ENCODE measurements around the gene HYAL1.
"Not testable (repeated sequence)": the region's sequence is repeated elsewhere in the genome, so short reads cannot be mapped to it uniquely, and the experiment has no call there.

The HYAL1 gene

GRCh38 chr3:50274371-50275104 lies 28.8 kb downstream of the HYAL1 start:
- DNase-seq (ENCODE audit: low spot score), result peak; percentile 60

- no peak for DNase-seq (ENCODE audit: low spot score)
These were observed 29.7 kb downstream of the HYAL1 start for GRCh38 chr3:50273689-50274065.

DNA sequence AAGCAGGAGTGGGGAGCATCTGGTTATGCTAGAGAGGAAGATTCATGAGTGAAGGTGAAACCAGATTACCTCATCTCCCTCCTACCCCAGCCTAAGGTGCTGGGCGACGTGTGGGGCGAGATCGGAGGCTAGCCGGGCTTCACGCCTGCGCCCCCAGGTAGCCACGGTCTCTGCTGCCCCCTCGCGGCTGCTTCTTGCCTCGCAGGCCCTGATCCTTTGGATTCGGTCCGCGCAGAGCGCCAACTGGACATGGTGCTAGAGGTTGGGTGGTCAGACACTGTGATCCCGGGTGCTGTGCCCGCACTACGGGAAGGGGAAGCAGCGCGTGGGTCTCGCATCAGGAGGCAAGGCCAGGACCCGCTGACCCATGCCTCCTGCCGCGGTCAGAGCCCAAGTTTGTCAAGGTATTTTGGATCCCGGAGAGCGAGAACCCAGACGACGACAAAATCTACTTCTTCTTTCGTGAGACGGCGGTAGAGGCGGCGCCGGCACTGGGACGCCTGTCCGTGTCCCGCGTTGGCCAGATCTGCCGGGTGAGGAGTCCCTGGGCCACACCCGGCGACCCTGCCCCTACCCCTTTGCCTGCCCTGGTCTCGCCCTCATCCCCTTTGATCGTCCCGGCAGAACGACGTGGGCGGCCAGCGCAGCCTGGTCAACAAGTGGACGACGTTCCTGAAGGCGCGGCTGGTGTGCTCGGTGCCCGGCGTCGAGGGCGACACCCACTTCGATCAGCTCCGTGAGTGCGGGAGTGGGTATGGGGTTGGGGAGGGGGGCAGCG lies 30.3 kb downstream of the HYAL1 start:
- DNase-seq (ENCODE audit: low spot score), result peak; percentile 68

GRCh38 chr3:50272538-50272910 lies 30.9 kb downstream of the HYAL1 start:
- DNase-seq (ENCODE audit: low spot score), result not testable (repeated sequence)

DNA sequence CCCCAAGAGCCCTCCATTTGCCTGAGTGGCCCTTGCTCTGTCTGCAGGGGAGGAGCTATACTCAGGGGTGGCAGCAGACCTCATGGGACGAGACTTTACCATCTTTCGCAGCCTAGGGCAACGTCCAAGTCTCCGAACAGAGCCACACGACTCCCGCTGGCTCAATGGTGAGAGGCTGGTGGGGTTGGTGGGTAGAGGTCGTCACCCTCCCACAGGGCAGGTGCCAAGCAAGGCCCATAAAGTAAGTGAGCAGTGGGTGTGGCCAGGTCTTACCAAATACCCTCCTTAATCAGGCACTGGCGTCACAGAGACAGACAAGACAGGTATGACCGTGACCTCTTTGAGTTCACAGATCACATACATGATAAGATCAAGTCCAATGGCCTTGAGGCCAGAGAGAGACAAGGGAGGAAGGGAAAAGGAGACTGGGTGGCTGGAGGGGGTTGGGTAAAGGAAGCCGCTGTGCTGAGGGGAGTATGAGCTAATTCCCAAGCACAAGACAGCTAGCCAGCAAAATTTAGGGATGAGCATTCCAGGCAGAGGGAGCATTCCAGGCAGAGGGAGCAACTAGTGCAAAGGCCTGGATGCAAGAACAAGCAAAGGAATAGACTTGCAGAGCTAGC lies 31.9 kb downstream of the HYAL1 start:
- no peak for DNase-seq (ENCODE audit: low spot score)

DNA sequence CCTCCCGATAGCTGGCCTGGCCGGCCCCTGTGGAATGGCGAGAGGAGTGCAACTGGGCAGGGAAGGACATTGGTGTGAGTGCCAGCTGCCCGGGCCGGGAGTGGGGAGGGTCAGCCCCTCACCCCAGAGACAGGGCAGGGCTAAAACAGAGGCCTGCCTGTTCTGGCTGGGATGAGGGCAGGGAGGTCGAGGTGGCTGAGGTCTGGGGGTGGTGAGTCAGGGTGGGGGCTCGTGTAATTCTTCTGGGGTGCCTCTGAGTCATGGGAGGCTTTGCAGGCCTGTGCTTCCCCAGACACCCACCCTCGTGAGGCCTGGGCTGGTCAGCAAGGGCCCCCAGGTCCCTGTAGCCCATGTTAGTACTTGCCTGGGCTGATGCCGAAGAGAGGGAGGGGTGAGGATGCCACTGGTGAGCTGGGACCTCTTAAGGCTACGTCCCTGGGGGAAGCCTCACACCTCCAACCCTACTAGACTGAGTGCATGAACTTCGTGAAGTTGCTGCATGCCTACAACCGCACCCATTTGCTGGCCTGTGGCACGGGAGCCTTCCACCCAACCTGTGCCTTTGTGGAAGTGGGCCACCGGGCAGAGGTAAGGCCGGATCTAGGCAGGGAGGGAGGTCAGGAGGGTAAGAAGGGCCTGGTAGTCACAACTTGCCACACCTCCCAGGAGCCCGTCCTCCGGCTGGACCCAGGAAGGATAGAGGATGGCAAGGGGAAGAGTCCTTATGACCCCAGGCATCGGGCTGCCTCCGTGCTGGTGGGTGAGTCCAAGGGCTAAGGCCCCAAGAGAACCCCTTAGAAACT lies 32.8 kb downstream of the HYAL1 start:
- DNase-seq (ENCODE audit: low spot score), result no peak

GRCh38 chr3:50269977-50270413 lies 33.4 kb downstream of the HYAL1 start:
- no peak for DNase-seq (ENCODE audit: low spot score)

DNA sequence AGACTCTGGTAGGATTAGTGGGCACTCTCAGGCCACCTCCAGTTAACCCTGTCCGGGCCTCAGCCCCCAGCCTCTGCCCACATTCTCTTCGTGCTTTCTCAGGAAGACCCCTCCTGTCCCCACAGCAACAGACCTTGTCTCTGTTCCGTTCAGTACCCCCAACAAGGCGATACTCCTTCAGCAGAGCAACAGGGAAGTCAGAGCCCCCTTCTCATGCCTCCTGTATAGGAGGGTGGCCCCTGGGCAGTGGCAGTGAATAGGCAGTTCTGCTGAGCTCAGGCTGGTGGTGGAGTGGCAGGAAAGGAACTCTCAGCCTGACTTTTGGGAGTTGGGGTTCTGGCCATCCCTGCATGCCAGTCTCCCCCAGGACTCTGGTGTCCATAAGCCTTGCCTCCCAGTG lies 33.9 kb downstream of the HYAL1 start:
- DNase-seq (ENCODE audit: low spot score), result no peak

DNA sequence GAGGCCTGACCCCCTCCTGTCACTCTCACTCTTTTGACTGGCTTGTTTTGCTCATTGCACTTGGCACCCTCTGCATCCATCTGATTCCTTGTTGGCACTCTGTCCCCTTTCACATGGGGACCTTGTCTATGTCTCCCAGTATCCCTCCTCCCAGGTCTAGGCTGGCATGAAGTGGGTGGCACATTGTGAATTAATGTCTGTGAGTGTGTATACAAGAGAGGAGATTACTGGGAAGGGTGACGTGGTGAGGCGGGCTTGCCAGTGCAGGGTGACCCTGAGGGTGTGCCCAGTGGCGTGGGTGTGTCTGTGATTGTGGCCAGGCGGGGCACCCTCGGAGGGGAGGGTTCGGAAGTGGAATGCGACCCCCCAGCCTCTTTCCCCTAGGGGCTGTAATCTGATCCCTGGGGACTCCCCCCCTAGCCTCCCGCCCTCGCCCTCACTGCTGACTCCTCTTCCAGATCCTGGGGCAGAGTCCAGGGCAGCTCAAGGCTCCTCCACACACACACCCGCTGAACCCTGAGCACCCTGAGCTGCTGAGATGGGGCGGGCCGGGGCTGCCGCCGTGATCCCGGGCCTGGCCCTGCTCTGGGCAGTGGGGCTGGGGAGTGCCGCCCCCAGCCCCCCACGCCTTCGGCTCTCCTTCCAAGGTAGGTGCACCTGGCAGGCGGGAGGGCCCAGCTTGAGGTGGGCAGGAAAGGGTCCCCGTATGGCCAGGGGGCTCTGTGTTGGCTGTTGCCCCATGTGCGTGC lies 34.5 kb downstream of the HYAL1 start, which contains the start of gene SEMA3B:
Gene SEMA3B, plus strand, starts transcription at position 445 of the 749 bp plus-strand sequence. Its CDS starts 94 bp downstream, at position 539.
- no peak for DNase-seq (ENCODE audit: low spot score)

GRCh38 chr3:50268276-50268675 lies 35.1 kb downstream of the HYAL1 start:
- DNase-seq (ENCODE audit: low spot score), result no peak

- no peak for DNase-seq (ENCODE audit: low spot score)
These were observed 36.0 kb downstream of the HYAL1 start for GRCh38 chr3:50267280-50267913.

GRCh38 chr3:50266836-50267235 lies 36.5 kb downstream of the HYAL1 start:
- no peak for DNase-seq (ENCODE audit: low spot score)

- no peak for DNase-seq (ENCODE audit: low spot score)
These were observed 37.4 kb downstream of the HYAL1 start for GRCh38 chr3:50266017-50266416.

DNA sequence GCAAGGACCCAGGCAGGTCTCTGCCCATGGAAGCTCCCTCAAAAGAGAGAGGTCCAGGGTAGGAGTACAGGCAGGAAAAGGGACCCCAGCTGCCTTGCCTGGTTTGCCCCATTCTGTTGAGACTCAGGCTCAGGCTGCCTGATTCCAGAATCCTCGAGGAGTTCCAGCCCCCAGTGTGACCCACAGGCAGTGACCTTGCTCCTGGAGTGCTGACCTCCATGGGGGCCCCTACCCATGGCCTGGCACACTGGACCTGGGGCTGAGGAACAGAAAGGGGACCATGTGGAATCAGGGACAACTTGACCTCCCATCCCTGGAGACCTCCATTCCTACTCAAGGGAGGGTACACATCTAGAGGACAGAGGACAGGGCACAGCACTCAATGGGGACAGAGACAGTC lies 37.8 kb downstream of the HYAL1 start:
- no peak for DNase-seq (ENCODE audit: low spot score)

GRCh38 chr3:50264964-50265485 lies 38.3 kb downstream of the HYAL1 start:
- DNase-seq (ENCODE audit: low spot score), result no peak

GRCh38 chr3:50264383-50264963 lies 38.9 kb downstream of the HYAL1 start:
- DNase-seq (ENCODE audit: low spot score), result peak; percentile 72

- no peak for DNase-seq (ENCODE audit: low spot score)
These were observed 39.6 kb downstream of the HYAL1 start for GRCh38 chr3:50263478-50264382.

DNA sequence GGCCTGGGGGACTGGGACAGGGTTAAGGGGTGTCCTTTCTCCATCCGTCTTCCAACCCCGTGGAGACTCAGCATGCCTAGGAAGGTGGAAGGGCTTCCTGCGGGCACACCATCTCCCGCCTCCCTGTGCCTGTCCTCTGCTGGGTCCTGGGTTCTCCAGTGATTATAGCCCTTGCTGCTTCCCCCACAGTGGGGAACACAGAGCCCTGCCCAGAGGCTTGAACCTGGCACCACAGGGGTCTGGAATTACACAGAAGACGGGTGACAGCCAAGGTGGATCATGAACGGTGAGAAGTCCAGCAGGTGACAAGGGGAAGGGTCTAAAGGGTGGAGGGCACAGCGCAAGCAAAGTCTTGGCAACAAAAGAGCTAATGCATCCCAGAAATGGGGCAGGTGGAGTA lies 40.6 kb downstream of the HYAL1 start:
- DNase-seq (ENCODE audit: low spot score), result no peak

- DNase-seq (ENCODE audit: low spot score), result not testable (repeated sequence)
These were observed 41.2 kb downstream of the HYAL1 start for GRCh38 chr3:50262200-50262599.

Data from SK-N-DZ (cell line).